Peyer's patch (tissue), 4 donors: Measurements from ENCODE around the gene SCUBE1. TPM values are rescaled to one million over a fixed set of nuclear protein-coding genes. Genes with fewer than 3 reads are reported as not detected.
A peak's percentile ranks its signal among the peaks of the same experiment; 100 is the strongest.

Experiments used
- DNase-seq, 3 donors: peaks; one replicate each; pipeline ENCODE4 v3.0.0-alpha.2; 2017 to 2019
- H3K27ac ChIP-seq, 4 donors: fragments of 200-600 bp; sonication (generic); one replicate each; pipeline ENCODE4 v1.5.1; 2016 to 2019
- H3K27me3 ChIP-seq, 2 donors: fragments of 200-600 bp; sonication (generic); one replicate each; pipeline ENCODE4 v1.5.1; 2019
- H3K36me3 ChIP-seq, 3 donors: fragments of 200-600 bp; sonication (generic); one replicate each; pipeline ENCODE4 v1.5.1; 2016 to 2019
- H3K4me1 ChIP-seq, 4 donors: fragments of 200-600 bp; sonication (generic); one replicate each; pipeline ENCODE4 v1.5.1; 2016 to 2019
- H3K4me3 ChIP-seq, 4 donors: fragments of 200-600 bp; sonication (generic); 1 replicate in 3 of 4; 2 replicates in 1 of 4; pipeline ENCODE4 v1.5.1; 2016 to 2019; ENCODE audit warnings: mild to moderate bottlenecking in 1 of 4
- H3K9me3 ChIP-seq, 4 donors: fragments of 200-600 bp; sonication (generic); one replicate each; pipeline ENCODE4 v1.5.1; 2016 to 2019; ENCODE audit warnings: mild to moderate bottlenecking in 1 of 4
- POLR2A ChIP-seq, 2 donors: fragments of 450-650 bp; IDR thresholded peaks; one replicate each; pipeline ENCODE4 v1.5.1; 2017; ENCODE audit warnings: antibody characterized with exemption in 2 of 2, mild to moderate bottlenecking in 2 of 2, moderate library complexity in 2 of 2
- total RNA-seq, 4 donors: library from RNA; depleted of rRNA; stranded (reverse); fragments of >200 nt; gene quantifications; one replicate each; pipeline ENCODE4 v1.1.0, GENCODE V29; 2016
- TF ChIP-seq, protein P1 (sequence below), 6 experiments: fragments of 450-650 bp in 4 of 6; fragments of 200-600 bp in 2 of 6; sonication (generic) in 1 of 6; IDR thresholded peaks; one replicate each; pipeline ENCODE4 v1.5.1; 2017 to 2019; ENCODE audit warnings: antibody characterized with exemption in 6 of 6, mild to moderate bottlenecking in 3 of 6, moderate library complexity in 1 of 6

The SCUBE1 gene
- total RNA-seq, 4 donors from 2014 or later, result 1.6 to 47.9 (median 7.9) TPM

DNA sequence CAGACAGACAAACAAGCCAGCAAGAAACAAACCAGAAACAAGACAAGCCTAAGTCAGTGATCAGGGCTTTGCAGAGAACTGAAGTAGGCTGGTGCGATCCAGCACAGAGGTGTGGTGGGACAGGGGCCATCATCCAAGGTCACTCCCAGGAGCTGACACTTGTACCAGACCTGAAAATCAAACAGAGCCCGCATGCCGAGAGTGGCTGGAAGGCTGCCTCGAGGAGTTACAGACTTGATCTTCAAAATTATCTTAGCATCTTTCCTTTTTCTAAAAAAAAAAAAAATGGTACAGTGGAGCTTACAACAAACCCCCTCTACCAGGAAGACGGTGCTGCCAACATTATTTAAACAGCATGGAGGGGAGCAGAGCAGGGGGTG lies 8.8 kb upstream of the SCUBE1 start:
- Histone ChIP-seq H3K27me3 (no peaks in the 10 kb centered on the region), H3K4me3 (no peak overlapping the region), H3K4me1 (no peaks in the 10 kb centered on the region), H3K36me3 (no peaks in the 10 kb centered on the region), H3K9me3 (no peaks in the 10 kb centered on the region), H3K27ac (no peak overlapping the region)
- no peak for TF ChIP-seq POLR2A (IDR thresholded peaks at IDR 0.05)
- TF ChIP-seq, protein P1, sequence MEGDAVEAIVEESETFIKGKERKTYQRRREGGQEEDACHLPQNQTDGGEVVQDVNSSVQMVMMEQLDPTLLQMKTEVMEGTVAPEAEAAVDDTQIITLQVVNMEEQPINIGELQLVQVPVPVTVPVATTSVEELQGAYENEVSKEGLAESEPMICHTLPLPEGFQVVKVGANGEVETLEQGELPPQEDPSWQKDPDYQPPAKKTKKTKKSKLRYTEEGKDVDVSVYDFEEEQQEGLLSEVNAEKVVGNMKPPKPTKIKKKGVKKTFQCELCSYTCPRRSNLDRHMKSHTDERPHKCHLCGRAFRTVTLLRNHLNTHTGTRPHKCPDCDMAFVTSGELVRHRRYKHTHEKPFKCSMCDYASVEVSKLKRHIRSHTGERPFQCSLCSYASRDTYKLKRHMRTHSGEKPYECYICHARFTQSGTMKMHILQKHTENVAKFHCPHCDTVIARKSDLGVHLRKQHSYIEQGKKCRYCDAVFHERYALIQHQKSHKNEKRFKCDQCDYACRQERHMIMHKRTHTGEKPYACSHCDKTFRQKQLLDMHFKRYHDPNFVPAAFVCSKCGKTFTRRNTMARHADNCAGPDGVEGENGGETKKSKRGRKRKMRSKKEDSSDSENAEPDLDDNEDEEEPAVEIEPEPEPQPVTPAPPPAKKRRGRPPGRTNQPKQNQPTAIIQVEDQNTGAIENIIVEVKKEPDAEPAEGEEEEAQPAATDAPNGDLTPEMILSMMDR (IDR thresholded peaks at IDR 0.05), result no peak
- DNase-seq, result no peak

DNA sequence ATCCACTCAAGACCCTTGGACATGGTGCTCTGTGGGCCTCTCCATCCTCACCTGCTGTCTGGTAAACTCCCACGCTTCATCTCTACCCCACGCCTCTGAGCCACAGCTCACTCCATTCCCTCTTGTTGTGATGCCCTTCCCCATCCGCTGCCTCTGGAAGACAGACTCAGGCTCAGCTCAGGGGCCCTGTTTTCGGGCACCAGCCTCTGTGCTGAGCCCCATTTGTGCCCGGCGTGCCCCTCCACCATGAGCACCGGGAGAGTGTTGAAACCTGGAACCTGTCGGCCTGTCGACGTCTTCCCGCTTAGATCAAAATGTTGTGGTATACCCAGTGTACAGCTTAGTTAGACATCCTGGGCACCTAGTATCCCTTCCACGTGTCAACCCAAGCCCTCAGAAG lies 6.5 kb upstream of the SCUBE1 start:
- peaks cover 0 to 4% (median 0%) of the 10 kb centered on the region in 4 donors for H3K4me1 ChIP-seq
- no peaks in the 10 kb centered on the region for H3K36me3 ChIP-seq
- H3K27me3 ChIP-seq, result no peaks in the 10 kb centered on the region
- no peaks in the 10 kb centered on the region for H3K9me3 ChIP-seq
- TF ChIP-seq, protein P1 (IDR thresholded peaks at IDR 0.05), result no peak
- TF ChIP-seq POLR2A (IDR thresholded peaks at IDR 0.05), result no peak
- no peak overlapping the region for H3K27ac ChIP-seq
- no peak for DNase-seq
- no peak overlapping the region for H3K4me3 ChIP-seq

DNA sequence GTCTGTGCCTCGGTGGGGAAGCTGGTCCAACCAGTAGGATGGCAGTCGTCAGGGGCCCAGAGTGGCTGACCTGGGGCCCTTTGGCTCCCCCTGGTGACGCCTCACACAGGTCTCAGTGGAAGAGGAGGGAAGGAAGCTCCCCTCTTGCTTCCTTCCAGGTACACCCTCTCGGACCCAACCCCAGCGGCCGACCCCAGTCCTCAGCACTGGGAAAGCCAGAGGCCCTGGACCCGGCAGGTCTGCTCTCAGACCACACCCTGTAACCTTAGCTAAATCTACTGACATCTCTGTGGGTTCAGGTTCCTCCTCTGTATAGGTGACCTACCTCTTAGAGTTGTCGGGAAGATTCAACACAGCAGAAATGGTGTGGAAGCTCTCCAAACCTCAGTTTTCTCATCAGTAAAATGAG lies 3.4 kb upstream of the SCUBE1 start:
- Histone ChIP-seq H3K36me3 (no peaks in the 10 kb centered on the region), H3K27ac (no peak overlapping the region), H3K4me3 (no peak overlapping the region), H3K4me1 (peaks cover 0 to 11% (median 5%) of the 10 kb centered on the region in 4 donors), H3K9me3 (peaks cover 0 to 8% (median 0%) of the 10 kb centered on the region in 4 donors), H3K27me3 (peaks cover 0 to 14% of the 10 kb centered on the region in 2 donors)
- TF ChIP-seq, protein P1 (IDR thresholded peaks at IDR 0.05), result peak; percentile 6 to 59 (median 52)
- no peak for TF ChIP-seq POLR2A (IDR thresholded peaks at IDR 0.05)
- DNase-seq, result peak; percentile 50 to 80 (median 74)

DNA sequence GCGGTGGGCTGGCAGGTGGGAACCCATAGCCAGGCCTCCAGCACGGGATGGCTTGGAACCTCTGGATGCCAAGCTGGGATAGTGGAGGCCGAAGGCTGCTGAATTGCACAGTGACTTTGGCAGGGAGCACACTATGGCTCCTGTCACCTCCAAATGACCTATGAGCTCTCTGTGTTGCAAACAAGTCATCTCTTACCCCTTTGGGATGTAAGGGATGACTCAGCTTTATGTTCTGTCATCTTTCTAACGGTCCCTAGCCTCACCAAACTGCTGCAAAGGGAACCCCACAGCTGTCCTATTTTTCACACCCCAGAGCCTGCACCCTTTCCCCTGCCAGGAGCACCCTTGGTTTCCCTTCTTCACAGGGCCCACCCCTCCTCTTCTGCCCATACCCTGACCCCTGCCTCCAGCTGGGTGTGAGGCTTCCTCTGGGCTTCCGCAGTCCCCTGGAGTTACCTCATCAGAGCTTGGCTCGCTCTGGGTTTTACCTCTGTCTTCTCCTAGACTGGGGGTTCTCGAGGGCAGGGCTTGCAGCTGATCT lies 2.7 kb upstream of the SCUBE1 start:
- no peak overlapping the region for H3K4me3 ChIP-seq
- TF ChIP-seq, protein P1 (IDR thresholded peaks at IDR 0.05), result no peak
- DNase-seq, result no peak

DNA sequence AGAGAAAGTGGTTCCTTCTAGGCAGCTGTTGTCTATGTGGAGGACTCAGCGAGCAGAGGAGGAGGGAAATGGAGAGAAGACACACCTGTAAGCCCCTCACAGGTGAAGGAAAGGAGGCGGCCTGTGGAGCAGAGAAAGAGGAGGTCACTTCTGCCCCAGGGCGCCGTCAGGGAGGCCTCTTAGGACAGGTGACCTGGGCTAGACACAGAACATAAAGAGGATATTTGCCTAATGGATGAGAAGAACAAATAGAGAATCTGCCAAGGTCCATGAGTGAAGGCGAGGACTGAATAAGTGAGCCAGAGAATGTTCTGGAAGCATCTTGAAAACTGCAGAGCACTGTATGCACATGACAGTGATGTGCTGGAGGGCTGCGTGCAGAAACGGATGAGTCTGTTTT lies 2.2 kb upstream of the SCUBE1 start:
- no peak for DNase-seq
- H3K4me1 ChIP-seq, result peaks cover 0 to 11% (median 5%) of the 10 kb centered on the region in 4 donors
- H3K27ac ChIP-seq, result no peak overlapping the region
- H3K27me3 ChIP-seq, result peaks cover 0 to 14% of the 10 kb centered on the region in 2 donors
- H3K9me3 ChIP-seq, result peaks cover 0 to 8% (median 0%) of the 10 kb centered on the region in 4 donors
- TF ChIP-seq POLR2A (IDR thresholded peaks at IDR 0.05), result no peak
- TF ChIP-seq, protein P1 (IDR thresholded peaks at IDR 0.05), result no peak
- H3K4me3 ChIP-seq, result no peak overlapping the region
- H3K36me3 ChIP-seq, result no peaks in the 10 kb centered on the region

More for the DNA sequence above, 2.7 kb upstream of the SCUBE1 start:
- peaks cover 0 to 11% (median 5%) of the 10 kb centered on the region in 4 donors for H3K4me1 ChIP-seq
- H3K27ac ChIP-seq, result no peak overlapping the region
- H3K36me3 ChIP-seq, result no peaks in the 10 kb centered on the region
- H3K9me3 ChIP-seq, result peaks cover 0 to 8% (median 0%) of the 10 kb centered on the region in 4 donors
- H3K27me3 ChIP-seq, result peaks cover 0 to 14% of the 10 kb centered on the region in 2 donors

DNA sequence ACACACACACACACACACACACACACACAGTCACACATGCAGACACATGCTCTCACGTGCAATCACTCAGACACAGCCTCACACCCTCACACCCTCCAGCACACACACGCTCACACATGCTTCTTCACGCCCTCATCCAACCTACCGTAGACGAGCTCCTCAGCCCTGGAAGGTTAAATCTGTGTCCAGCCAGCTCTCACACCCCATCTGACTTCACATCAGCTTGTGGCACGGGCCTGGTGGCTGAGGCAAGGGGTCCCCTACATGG lies 1.3 kb upstream of the SCUBE1 start:
- Histone ChIP-seq H3K4me1 (peaks cover 0 to 11% (median 5%) of the 10 kb centered on the region in 4 donors), H3K4me3 (no peak overlapping the region), H3K36me3 (no peaks in the 10 kb centered on the region), H3K27me3 (peaks cover 0 to 14% of the 10 kb centered on the region in 2 donors), H3K9me3 (peaks cover 0 to 8% (median 0%) of the 10 kb centered on the region in 4 donors), H3K27ac (no peak overlapping the region)
- TF ChIP-seq, protein P1 (IDR thresholded peaks at IDR 0.05), result no peak
- no peak for TF ChIP-seq POLR2A (IDR thresholded peaks at IDR 0.05)
- DNase-seq, result no peak
